Measurements from ENCODE around the gene TP53I11.

The TP53I11 gene

GRCh38 chr11:44928144-44928543 is 22.5 kb downstream of the TP53I11 start:
- intact Hi-C loops (cut with DNase I): no loop called here

GRCh38 chr11:44927174-44927661 is 23.5 kb downstream of the TP53I11 start:
- peak; percentile 76 to 95 (median 88) for DNase-seq
- intact Hi-C loops (cut with DNase I): no loop called here

More at GRCh38 chr11:44928144-44928543, 22.5 kb downstream of the TP53I11 start:
- no peak for DNase-seq

DNA sequence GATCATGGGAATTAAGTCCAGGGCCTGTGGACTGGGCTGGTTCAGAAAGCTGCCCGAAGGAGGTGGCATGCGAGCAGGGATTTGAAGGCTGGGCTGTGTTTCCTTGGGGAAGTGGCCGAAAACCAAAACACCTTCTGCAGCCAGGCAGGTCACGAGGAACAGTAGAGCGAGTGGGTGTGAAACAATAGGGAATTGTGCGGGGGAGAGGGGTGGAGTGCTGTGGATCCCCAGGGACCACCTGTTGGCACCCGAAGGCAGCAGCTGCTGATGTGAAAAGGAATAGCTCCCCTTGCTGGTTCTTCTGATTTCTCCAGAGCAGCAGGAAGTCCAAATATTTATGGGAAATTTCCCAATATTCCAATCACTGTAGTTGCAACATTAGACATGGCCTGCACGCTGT is 24.6 kb downstream of the TP53I11 start:
- intact Hi-C loops (cut with DNase I): no loop called here

DNA sequence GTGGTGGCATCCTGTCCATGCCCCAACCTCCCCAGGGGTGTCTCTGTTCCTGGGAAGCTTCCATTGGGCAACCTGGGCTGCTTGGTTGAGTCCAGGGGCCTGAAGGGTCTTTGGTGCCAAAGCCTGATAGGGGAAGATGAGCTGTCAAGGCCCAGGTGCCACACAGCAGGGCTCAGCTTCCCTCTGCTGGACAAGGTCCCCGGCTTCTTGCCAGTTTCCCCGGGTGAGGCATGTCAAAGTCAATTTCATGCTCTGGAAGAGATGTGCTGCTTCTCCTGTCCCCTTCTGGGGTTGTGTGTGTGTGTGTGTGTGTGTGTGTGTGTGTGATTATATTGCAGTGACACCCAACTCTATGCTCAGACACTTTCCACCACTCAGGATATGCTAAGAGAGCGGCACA is 26.9 kb downstream of the TP53I11 start:
- intact Hi-C loops (cut with DNase I): no loop called here
- no peak for DNase-seq

More for the DNA sequence above, 24.6 kb downstream of the TP53I11 start:
- DNase-seq: peak in 2 of 42 donors; percentile 42 to 52

DNA sequence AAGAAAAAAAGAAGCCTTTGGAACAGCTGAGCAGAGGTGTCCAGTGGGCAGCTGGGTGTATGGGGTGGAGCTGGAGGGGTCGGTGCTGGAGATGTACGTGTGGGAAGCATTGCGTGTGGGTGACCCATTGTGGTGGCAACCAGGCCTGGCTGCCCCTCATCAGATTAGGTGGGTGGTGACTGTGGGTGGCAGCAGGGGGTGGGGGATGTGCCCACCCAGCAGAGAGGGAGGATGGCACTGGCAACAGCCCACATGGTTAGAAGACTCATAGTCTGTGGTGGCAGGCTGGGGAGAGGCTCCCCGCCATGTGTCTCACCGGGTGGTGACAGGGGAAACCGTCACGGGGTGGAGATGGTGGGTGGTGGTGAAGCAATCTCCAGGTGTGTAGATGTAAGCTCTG is 27.6 kb downstream of the TP53I11 start:
- intact Hi-C loops (cut with DNase I): no loop called here
- DNase-seq: peak in 3 of 42 donors; percentile 10 to 33 (median 20)

GRCh38 chr11:44920451-44920850 is 30.2 kb downstream of the TP53I11 start:
- intact Hi-C loops (cut with DNase I): no loop called here
- DNase-seq: no peak

GRCh38 chr11:44917741-44918140 is 32.9 kb downstream of the TP53I11 start:
- intact Hi-C loops (cut with DNase I): loop anchor here (10.0 kb wide), 2 partner anchors 183 to 823 kb away; partner anchors contain the start of gene EXT2
- no peak for DNase-seq

- no peak for DNase-seq
- intact Hi-C loops (cut with DNase I): loop anchor here (10.0 kb wide), 2 partner anchors 182 to 822 kb away; partner anchors contain the start of gene EXT2
Observed at GRCh38 chr11:44916801-44917385, 33.8 kb downstream of the TP53I11 start.

- intact Hi-C loops (cut with DNase I): loop anchor here (10.0 kb wide), 2 partner anchors 182 to 822 kb away; partner anchors contain the start of gene EXT2
- no peak for DNase-seq
Observed at GRCh38 chr11:44916331-44916730, 34.4 kb downstream of the TP53I11 start.

DNA sequence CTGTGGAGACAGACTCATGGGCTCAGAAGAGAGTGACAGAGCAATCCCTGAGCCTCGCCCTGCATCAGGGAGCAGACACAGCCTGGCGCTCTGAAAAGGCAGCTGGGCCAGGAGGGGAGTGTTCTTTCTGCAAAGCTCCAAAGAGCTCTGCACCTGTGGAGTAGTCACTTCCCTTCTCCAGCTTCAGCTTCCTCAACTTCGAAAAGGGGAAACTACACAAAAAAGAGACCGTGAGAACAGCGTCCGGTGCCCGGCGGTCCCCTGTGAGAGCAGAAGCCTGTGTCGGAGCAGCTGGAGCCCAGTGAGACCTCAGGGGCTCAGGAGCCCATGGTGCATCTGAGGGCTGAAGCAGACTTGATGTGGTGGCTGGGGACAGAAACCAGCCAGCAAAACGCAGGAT is 35.1 kb downstream of the TP53I11 start:
- intact Hi-C loops (cut with DNase I): loop anchor here (10.0 kb wide), 2 partner anchors 181 to 821 kb away; partner anchors contain the start of gene EXT2
- DNase-seq: no peak

GRCh38 chr11:44915004-44915403 is 35.7 kb downstream of the TP53I11 start:
- no peak for DNase-seq
- intact Hi-C loops (cut with DNase I): loop anchor here (10.0 kb wide), 2 partner anchors 180 to 820 kb away; partner anchors contain the start of gene EXT2

DNA sequence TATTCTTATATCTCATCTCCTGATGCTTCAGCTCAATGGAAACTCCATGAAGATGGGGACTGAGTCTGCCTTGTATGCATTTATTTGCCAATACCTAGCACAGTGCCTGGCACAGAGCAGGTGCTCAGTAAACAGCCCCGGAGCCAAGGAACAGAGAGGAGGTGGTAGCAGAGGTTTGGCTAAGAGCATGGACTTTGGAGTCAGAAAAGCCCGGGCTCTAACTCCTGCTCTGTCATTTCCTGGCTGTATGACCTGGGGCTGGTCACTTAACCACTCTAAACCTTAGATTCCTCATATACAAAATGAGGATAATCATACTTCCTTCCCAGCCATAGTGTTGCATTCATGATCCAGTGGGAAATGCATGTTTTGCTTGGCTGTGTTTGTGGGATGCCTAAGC is 36.6 kb downstream of the TP53I11 start:
- DNase-seq: no peak
- intact Hi-C loops (cut with DNase I): loop anchor here (10.0 kb wide), 2 partner anchors 179 to 819 kb away; partner anchors contain the start of gene EXT2

- intact Hi-C loops (cut with DNase I): loop anchor here (10.0 kb wide), 2 partner anchors 179 to 819 kb away; partner anchors contain the start of gene EXT2
- no peak for DNase-seq
Observed at GRCh38 chr11:44913502-44913901, 37.2 kb downstream of the TP53I11 start.

- no peak for DNase-seq
- intact Hi-C loops (cut with DNase I): loop anchor here (10.0 kb wide), 2 partner anchors 178 to 818 kb away; partner anchors contain the start of gene EXT2
Observed at GRCh38 chr11:44912270-44912987, 38.3 kb downstream of the TP53I11 start.

- peak; percentile 57 to 99 (median 92) for DNase-seq
- intact Hi-C loops (cut with DNase I): loop anchor here (2.0 to 10.0 kb wide), 3 partner anchors 176 to 816 kb away; partner anchors contain the start of gene EXT2
Observed at GRCh38 chr11:44911029-44911814, 39.5 kb downstream of the TP53I11 start.

DNA sequence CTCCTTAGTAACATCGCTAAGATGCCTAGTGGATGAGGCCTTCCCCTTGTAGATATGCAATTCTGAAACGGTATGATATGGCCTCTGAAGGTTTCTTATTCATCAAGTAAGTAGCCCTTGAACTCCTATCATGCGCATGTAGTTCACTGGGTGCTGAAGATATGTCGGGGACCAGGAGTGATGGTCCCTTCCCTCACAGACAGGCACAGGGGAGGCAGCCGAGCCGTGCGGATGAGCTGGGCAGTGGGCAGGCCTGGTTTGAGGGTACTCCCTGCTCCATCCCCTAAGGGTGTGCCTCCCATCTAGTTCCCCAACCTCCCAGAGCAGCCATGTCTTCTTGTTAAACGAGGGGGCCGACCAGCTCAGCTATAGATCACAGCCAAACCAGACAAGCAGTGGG is 40.1 kb downstream of the TP53I11 start:
- no peak for DNase-seq
- intact Hi-C loops (cut with DNase I): loop anchor here (2.0 to 10.0 kb wide), 3 partner anchors 176 to 816 kb away; partner anchors contain the start of gene EXT2

- DNase-seq: no peak
- intact Hi-C loops (cut with DNase I): loop anchor here (5.0 kb wide), 1 partner anchor 347 kb away; no protein-coding TSS in a partner anchor
Observed at GRCh38 chr11:44909557-44909956, 41.1 kb downstream of the TP53I11 start.

GRCh38 chr11:44906649-44907048 is 44.0 kb downstream of the TP53I11 start:
- intact Hi-C loops (cut with DNase I): loop anchor here (5.0 kb wide), 1 partner anchor 344 kb away; no protein-coding TSS in a partner anchor
- no peak for DNase-seq

Measured in head of caudate nucleus (tissue), 42 donors.